ENCODE data around the gene ZNF500. TPM values are rescaled to one million over a fixed set of nuclear protein-coding genes. Genes with fewer than 3 reads are reported as not detected.
"Not testable (repeated sequence)": the region's sequence is repeated elsewhere in the genome, so short reads cannot be mapped to it uniquely, and the experiment has no call there.

ZNF500 gene
- total and polyA plus RNA-seq, 2 donors, result 7.7 to 13.8 TPM

DNA sequence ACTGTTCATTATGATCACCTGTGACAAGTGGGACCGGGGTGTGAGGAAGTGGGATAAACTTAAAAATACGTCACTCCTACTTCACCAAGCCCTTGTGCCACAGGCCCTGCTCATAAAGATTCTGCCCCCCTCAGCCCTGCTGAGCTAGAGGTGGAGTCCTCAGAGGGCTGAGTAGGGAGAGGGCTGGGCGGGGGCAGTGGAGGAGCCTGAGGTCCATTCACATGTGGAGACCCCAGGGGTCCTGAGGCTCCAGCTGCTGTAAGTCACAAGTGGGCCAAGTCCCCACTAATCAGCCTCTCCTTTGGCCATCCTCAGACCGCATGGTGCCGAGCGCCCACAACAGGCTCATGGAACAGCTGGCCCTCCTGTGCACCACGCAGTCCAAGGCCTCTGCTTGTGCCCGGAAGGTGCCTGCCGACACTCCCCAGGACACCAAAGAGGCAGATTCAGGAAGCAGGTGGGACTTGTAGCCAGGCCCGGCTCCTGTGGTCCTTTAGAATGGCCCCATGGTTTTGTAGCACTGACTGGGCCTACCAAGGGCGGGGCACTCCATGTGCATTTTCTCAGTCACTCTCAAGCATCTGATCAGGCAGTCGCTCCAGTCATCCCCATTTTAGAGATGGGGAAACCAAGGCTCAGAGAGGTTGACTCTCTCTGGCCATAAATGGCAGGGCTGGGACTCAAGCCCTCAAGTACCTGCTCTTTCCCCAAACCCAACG, 22.2 kb downstream of the ZNF500 start:
- DNase-seq (ENCODE audit: low read depth in 6 of 9, low spot score in 9 of 9), result no peak
- H3K27ac ChIP-seq (ENCODE audit: low read depth in 1 of 2, low read length in 1 of 2), result no peak overlapping the region
- H3K9me3 ChIP-seq (ENCODE audit: control insufficient read depth in 2 of 2, insufficient read depth in 1 of 2, low read length in 1 of 2), result no peaks in the 10 kb centered on the region
- H3K36me3 ChIP-seq (ENCODE audit: control insufficient read depth in 2 of 2, insufficient read depth in 2 of 2, low read length in 1 of 2), result peaks cover 1 to 3% of the 10 kb centered on the region in 2 donors
- H3K4me1 ChIP-seq (ENCODE audit: control insufficient read depth in 2 of 2, insufficient read depth in 2 of 2, low read length in 2 of 2), result peaks cover 14 to 44% of the 10 kb centered on the region in 2 donors
- WGBS, result 92% methylated on average over 13 of the region's 13 CpGs
- H3K27me3 ChIP-seq (ENCODE audit: control insufficient read depth in 2 of 2, insufficient read depth in 1 of 2, low read length in 1 of 2), result no peaks in the 10 kb centered on the region
- no peak overlapping the region for H3K4me3 ChIP-seq (ENCODE audit: low read length in 2 of 2)

GRCh38 chr16:4743226-4743878, 23.6 kb downstream of the ZNF500 start:
- H3K9me3 ChIP-seq (ENCODE audit: control insufficient read depth in 2 of 2, insufficient read depth in 1 of 2, low read length in 1 of 2), result no peaks in the 10 kb centered on the region

GRCh38 chr16:4738370-4738769, 28.6 kb downstream of the ZNF500 start:
- H3K9me3 ChIP-seq (ENCODE audit: control insufficient read depth in 2 of 2, insufficient read depth in 1 of 2, low read length in 1 of 2); H3K27me3 ChIP-seq (ENCODE audit: control insufficient read depth in 2 of 2, insufficient read depth in 1 of 2, low read length in 1 of 2); H3K36me3 ChIP-seq (ENCODE audit: control insufficient read depth in 2 of 2, insufficient read depth in 2 of 2, low read length in 1 of 2); H3K27ac ChIP-seq (ENCODE audit: low read depth in 1 of 2, low read length in 1 of 2); DNase-seq (ENCODE audit: low read depth in 6 of 9, low spot score in 9 of 9); H3K4me3 ChIP-seq (ENCODE audit: low read length in 2 of 2): not testable (repeated sequence)
- H3K4me1 ChIP-seq (ENCODE audit: control insufficient read depth in 2 of 2, insufficient read depth in 2 of 2, low read length in 2 of 2), result peaks cover 7 to 21% of the 10 kb centered on the region in 2 donors
- 96% methylated on average over 5 of the region's 5 CpGs for WGBS

More at GRCh38 chr16:4743226-4743878, 23.6 kb downstream of the ZNF500 start:
- no peaks in the 10 kb centered on the region for H3K36me3 ChIP-seq (ENCODE audit: control insufficient read depth in 2 of 2, insufficient read depth in 2 of 2, low read length in 1 of 2)
- peak in 1 of 9 donors; percentile 38 for DNase-seq (ENCODE audit: low read depth in 6 of 9, low spot score in 9 of 9)
- peaks cover 11 to 35% of the 10 kb centered on the region in 2 donors for H3K4me1 ChIP-seq (ENCODE audit: control insufficient read depth in 2 of 2, insufficient read depth in 2 of 2, low read length in 2 of 2)
- peak overlapping the region in 1 of 2 donors; percentile 18 for H3K4me3 ChIP-seq (ENCODE audit: low read length in 2 of 2)
- WGBS, result 53% methylated on average over 14 of the region's 14 CpGs
- H3K27ac ChIP-seq (ENCODE audit: low read depth in 1 of 2, low read length in 1 of 2), result no peak overlapping the region
- H3K27me3 ChIP-seq (ENCODE audit: control insufficient read depth in 2 of 2, insufficient read depth in 1 of 2, low read length in 1 of 2), result no peaks in the 10 kb centered on the region

DNA sequence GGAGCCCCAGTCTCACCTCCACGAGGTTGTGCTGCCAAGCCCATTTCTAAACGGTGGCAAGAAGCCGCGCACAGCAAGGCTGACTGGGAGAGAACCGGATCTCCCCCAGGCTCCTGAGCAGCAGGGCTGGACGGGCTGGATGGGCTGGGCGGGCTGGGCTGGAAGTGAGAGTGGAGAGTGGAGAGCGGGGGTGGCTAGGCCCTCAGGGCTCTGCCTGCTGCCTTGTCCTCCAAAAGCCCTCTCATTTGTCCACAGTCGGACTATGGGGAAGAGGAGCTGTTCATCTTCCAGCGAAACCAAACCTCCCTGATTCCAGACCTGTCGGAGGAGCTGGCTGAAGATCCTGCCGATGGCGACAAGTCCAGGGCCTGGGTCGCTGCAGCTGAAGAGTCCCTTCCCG, 29.4 kb downstream of the ZNF500 start:
- peaks cover 10 to 17% of the 10 kb centered on the region in 2 donors for H3K4me1 ChIP-seq (ENCODE audit: control insufficient read depth in 2 of 2, insufficient read depth in 2 of 2, low read length in 2 of 2)
- H3K4me3 ChIP-seq (ENCODE audit: low read length in 2 of 2), result no peak overlapping the region
- peaks cover 0 to 4% of the 10 kb centered on the region in 2 donors for H3K9me3 ChIP-seq (ENCODE audit: control insufficient read depth in 2 of 2, insufficient read depth in 1 of 2, low read length in 1 of 2)
- H3K36me3 ChIP-seq (ENCODE audit: control insufficient read depth in 2 of 2, insufficient read depth in 2 of 2, low read length in 1 of 2), result no peaks in the 10 kb centered on the region
- DNase-seq (ENCODE audit: low read depth in 6 of 9, low spot score in 9 of 9), result no peak
- no peak overlapping the region for H3K27ac ChIP-seq (ENCODE audit: low read depth in 1 of 2, low read length in 1 of 2)
- H3K27me3 ChIP-seq (ENCODE audit: control insufficient read depth in 2 of 2, insufficient read depth in 1 of 2, low read length in 1 of 2), result no peaks in the 10 kb centered on the region
- WGBS, result 93% methylated on average over 15 of the region's 15 CpGs

DNA sequence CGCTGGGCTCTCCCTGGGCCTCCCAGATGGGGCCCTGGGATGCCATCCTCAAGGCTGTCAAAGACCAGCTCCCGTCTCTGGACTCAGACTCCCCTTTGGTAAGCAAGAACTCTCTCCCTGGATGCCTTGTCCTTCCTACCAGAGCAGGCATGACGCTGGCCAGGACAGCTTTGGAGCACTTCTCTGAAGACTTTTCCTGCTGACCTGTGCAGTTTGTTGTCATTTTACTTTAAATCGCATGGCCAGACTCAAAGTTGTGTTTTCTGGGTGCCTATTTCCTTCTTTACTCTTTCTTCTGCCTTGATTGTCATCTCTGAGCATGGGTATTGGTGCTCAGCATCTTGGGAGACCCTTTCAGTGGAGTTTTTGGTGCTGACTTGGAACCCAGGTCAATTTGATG, 30.4 kb downstream of the ZNF500 start:
- Histone ChIP-seq H3K4me3 (ENCODE audit: low read length in 2 of 2) (no peak overlapping the region), H3K27ac (ENCODE audit: low read depth in 1 of 2, low read length in 1 of 2) (no peak overlapping the region), H3K36me3 (ENCODE audit: control insufficient read depth in 2 of 2, insufficient read depth in 2 of 2, low read length in 1 of 2) (no peaks in the 10 kb centered on the region), H3K9me3 (ENCODE audit: control insufficient read depth in 2 of 2, insufficient read depth in 1 of 2, low read length in 1 of 2) (peaks cover 0 to 4% of the 10 kb centered on the region in 2 donors), H3K4me1 (ENCODE audit: control insufficient read depth in 2 of 2, insufficient read depth in 2 of 2, low read length in 2 of 2) (peaks cover 10 to 17% of the 10 kb centered on the region in 2 donors), H3K27me3 (ENCODE audit: control insufficient read depth in 2 of 2, insufficient read depth in 1 of 2, low read length in 1 of 2) (no peaks in the 10 kb centered on the region)
- 97% methylated on average over 4 of the region's 4 CpGs for WGBS
- no peak for DNase-seq (ENCODE audit: low read depth in 6 of 9, low spot score in 9 of 9)

GRCh38 chr16:4734730-4735535, 32.0 kb downstream of the ZNF500 start:
- peak; percentile 70 to 94 (median 87) for DNase-seq (ENCODE audit: low read depth in 6 of 9, low spot score in 9 of 9)
- peaks cover 10 to 17% of the 10 kb centered on the region in 2 donors for H3K4me1 ChIP-seq (ENCODE audit: control insufficient read depth in 2 of 2, insufficient read depth in 2 of 2, low read length in 2 of 2)
- H3K36me3 ChIP-seq (ENCODE audit: control insufficient read depth in 2 of 2, insufficient read depth in 2 of 2, low read length in 1 of 2), result no peaks in the 10 kb centered on the region
- peaks cover 0 to 4% of the 10 kb centered on the region in 2 donors for H3K9me3 ChIP-seq (ENCODE audit: control insufficient read depth in 2 of 2, insufficient read depth in 1 of 2, low read length in 1 of 2)
- WGBS, result 4% methylated on average over 38 of the region's 38 CpGs
- H3K27me3 ChIP-seq (ENCODE audit: control insufficient read depth in 2 of 2, insufficient read depth in 1 of 2, low read length in 1 of 2), result no peaks in the 10 kb centered on the region
- peak overlapping the region; percentile 57 to 87 for H3K27ac ChIP-seq (ENCODE audit: low read depth in 1 of 2, low read length in 1 of 2)
- H3K4me3 ChIP-seq (ENCODE audit: low read length in 2 of 2), result peak overlapping the region; percentile 73 to 93

- Histone ChIP-seq H3K4me3 (ENCODE audit: low read length in 2 of 2) (peak within 1 kb of the TSS; percentile 73 to 93), H3K9me3 (ENCODE audit: control insufficient read depth in 2 of 2, insufficient read depth in 1 of 2, low read length in 1 of 2) (peaks cover 0 to 4% of the 10 kb centered on the region in 2 donors), H3K36me3 (ENCODE audit: control insufficient read depth in 2 of 2, insufficient read depth in 2 of 2, low read length in 1 of 2) (no peaks in the 10 kb centered on the region), H3K27me3 (ENCODE audit: control insufficient read depth in 2 of 2, insufficient read depth in 1 of 2, low read length in 1 of 2) (no peaks in the 10 kb centered on the region), H3K27ac (ENCODE audit: low read depth in 1 of 2, low read length in 1 of 2) (peak within 1 kb of the TSS; percentile 57 to 87), H3K4me1 (ENCODE audit: control insufficient read depth in 2 of 2, insufficient read depth in 2 of 2, low read length in 2 of 2) (peaks cover 10 to 17% of the 10 kb centered on the region in 2 donors)
- WGBS, result under 1% methylated on average over 70 of the region's 70 CpGs
- DNase-seq (ENCODE audit: low read depth in 6 of 9, low spot score in 9 of 9), result peak; percentile 44 to 83 (median 62)
These were observed 32.8 kb downstream of the ZNF500 start, which contains the start of the genes ANKS3 and DNAAF8 for GRCh38 chr16:4734063-4734729. Gene ANKS3 (minus strand): TSS chr16:4734271. CDS start chr16:4730149, 4,122 bp downstream. Gene DNAAF8 (plus strand): TSS chr16:4734537. CDS start chr16:4736515, 1,978 bp downstream.

- no peak for DNase-seq (ENCODE audit: low read depth in 6 of 9, low spot score in 9 of 9)
- Histone ChIP-seq H3K27ac (ENCODE audit: low read depth in 1 of 2, low read length in 1 of 2) (peak overlapping the region in 1 of 2 donors; percentile 47), H3K4me3 (ENCODE audit: low read length in 2 of 2) (peak overlapping the region; percentile 73 to 93), H3K9me3 (ENCODE audit: control insufficient read depth in 2 of 2, insufficient read depth in 1 of 2, low read length in 1 of 2) (peaks cover 0 to 4% of the 10 kb centered on the region in 2 donors), H3K4me1 (ENCODE audit: control insufficient read depth in 2 of 2, insufficient read depth in 2 of 2, low read length in 2 of 2) (peaks cover 10 to 17% of the 10 kb centered on the region in 2 donors), H3K36me3 (ENCODE audit: control insufficient read depth in 2 of 2, insufficient read depth in 2 of 2, low read length in 1 of 2) (peaks cover 0 to 4% of the 10 kb centered on the region in 2 donors), H3K27me3 (ENCODE audit: control insufficient read depth in 2 of 2, insufficient read depth in 1 of 2, low read length in 1 of 2) (no peaks in the 10 kb centered on the region)
- 0% methylated on average over 19 of the region's 19 CpGs for WGBS
These were observed 33.3 kb downstream of the ZNF500 start for GRCh38 chr16:4733747-4734062.
